ENCODE results near the gene RTEL1.
"Not testable (repeated sequence)": the region's sequence is repeated elsewhere in the genome, so short reads cannot be mapped to it uniquely, and the experiment has no call there.

The RTEL1 gene

DNA sequence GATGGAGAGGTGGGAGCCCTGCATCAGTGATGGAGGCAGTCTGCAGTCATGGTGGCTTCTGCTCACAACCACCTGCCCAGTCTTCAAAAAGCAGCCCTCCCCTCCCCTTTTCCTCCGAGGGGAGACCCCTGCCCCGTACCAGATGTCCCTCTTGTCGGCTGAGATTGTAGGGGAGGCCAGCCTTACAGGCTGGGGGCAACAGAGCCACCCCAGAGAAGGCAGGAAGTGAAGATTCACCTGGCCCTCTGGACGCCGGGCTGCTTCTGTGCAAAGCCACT is 42.9 kb downstream of the RTEL1 start:
- no peak for DNase-seq (ENCODE audit: low read depth)

DNA sequence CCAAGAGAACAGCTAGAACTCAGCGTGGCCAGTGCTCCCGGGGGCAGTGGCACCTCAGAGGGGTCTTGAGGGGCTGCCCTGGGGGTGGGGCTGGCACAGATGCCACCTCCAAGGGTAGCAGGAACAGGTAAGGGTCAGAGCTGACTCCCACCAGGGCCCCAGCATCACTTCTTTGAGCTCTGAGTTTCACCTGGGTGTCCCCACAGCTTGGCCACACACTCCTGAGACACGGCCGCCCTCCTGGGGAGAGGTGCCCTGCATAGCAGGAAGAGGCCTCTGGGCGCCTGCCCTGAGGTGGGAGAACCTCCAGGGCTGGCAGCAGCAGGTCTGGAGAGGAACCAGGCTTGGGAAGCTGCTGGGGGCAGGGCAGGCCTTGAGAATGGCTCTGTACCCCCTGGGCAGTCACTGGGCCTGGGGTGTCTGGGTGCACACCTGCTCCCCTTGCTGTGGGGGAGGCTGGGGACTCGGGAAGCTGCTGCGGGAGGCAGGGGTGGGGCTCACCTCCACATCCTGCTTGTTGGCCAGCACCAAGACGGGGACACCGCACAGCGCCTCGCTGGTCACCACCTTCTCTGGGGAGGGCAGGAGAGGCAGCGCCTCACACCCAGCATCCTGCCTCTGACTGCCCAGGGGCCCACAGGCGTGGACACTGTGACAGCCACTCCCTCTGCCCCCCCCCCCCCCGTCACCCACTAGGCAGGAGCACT is 43.4 kb downstream of the RTEL1 start:
- DNase-seq (ENCODE audit: low read depth): no peak

DNA sequence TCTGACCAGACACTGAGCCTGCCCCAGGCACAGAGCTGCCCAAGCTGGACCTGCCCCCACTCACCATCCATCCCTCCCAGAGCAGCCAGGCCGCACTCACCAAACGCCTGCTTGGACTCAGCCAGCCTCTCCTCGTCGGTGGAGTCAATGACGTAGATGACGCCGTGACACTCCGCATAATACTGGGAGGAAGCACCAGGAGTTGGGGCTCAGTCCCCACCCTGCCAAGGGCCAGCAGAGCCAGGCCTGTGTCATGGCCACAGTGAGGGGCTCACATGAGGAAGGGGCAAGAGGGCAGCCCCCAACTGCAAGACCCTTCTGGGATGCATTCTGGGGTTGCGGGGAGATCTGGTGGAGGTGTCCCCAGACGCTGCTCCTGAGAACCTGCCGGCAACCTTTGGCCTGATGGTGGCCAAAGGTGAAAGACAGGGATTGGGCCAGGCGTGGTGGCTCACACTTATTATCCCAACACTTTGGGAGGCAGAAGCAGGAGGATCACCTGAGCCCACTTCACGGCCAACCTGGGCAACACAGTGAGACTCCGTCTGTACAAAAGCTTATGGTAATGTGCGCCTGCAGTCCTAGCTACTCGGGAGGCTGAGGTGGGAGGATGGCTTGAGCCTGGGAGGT is 44.0 kb downstream of the RTEL1 start:
- no peak for DNase-seq (ENCODE audit: low read depth)

DNA sequence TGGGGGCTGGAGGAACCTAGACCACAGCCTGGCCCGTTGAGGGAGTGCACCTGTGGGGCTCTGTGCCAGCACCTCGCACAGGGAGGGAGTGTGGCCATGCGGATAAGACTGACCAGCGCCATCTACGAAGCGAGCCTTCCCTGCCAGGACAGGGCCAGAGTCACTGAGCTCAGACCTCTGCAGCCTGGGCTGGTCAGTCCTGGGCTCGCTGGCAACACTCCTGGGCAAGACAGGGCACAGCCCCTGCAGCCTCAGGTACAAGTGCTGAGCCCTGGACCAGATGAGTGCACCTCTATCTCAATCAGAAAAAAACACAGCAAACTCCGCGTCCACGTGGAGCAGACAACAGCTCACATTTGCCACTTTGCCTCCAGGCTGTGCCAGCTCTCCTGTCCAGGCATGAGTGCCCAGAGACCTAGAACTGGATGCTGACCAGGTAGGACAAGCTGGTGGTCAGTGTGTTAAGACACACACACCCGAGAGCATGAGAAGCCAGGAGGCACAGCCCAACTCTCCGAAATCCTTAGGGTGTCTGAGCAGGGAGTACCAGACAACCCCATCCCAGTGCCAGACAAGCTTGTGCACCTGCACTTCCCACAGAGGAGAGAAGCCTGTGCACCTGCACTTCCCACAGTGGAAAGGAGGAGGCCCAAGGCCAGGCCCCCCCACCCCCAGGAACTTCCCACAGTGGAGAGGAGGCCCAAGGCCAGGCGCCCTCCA is 44.8 kb downstream of the RTEL1 start:
- no peak for DNase-seq (ENCODE audit: low read depth)

DNA sequence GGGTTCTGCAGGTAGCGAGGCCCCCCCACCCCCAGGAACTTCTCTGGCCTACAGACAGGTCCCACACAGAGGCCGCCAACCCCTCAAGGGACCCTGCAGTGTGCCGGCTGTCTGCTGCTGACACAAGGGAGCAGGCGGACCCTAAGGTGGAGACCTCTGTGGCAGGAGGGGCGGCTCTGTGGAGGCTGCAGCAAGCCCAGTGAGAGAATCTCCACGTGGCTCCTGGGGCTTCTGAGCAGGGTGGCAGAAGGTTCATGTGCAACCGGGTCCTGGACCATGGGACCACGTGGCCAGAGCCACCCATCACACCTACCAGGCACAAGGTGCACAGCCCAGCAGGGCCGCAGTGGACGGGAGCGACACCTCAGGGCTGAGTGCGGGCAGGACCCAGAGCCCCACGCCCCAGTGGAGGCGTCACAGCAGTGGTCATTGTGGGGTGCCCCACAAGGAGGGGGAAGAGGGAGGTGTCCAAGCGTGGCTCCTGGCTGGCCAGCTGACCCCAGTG is 45.4 kb downstream of the RTEL1 start:
- no peak for DNase-seq (ENCODE audit: low read depth)

DNA sequence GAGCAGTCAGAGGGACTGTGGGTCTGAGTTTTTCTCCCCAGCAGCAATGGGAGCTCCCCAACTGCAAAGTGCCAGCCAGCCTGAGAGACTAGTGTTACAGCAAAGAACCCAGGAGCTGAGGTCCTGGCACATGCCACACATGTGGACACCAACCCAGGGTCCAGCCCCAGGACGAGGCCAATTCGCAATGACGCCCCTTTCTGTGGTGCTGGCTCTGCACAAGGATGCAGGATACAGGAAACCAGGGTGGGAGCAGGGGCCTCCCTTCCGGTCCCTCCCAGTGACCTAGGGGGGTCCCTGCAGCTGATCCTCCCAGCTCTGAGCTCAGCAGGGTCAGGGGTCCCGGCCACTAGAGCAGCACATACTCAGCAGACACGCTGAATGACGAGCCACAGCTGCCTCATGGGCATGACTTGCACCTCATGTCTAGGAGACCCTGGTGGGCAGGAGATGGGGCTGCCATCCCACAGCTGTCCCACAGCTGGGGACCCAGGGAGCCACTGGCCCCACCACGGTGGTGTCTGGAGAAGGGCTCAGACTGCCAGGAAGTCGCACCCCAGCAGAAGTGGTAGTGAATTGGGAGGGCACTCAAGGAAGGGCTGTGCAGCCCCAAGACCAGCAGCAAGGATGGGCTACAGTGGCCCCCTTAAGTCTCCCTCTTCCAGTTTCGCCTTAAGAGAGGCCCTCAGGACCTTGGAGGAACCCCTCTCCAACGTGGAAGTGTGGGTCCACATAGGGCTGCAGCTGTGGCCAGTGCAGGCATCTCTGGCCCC is 46.0 kb downstream of the RTEL1 start:
- no peak for DNase-seq (ENCODE audit: low read depth)

DNA sequence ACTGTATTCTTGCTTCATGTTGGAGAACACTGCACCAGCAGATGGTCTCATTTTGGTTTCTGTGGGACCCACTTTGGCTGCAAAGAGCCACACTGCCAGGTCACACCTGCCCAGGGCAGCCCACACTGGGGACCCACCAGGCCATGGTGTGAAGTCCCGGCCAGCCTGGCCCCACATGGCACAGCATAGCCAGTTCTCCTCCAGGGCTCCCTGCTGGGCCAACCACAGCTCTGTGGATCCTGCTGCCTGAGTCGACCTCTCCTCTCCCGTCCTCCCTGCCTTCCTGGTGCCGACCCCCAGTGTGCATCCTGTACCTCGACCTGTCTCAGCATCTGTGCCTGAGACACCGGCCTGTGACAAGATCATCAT is 46.6 kb downstream of the RTEL1 start:
- no peak for DNase-seq (ENCODE audit: low read depth)

DNA sequence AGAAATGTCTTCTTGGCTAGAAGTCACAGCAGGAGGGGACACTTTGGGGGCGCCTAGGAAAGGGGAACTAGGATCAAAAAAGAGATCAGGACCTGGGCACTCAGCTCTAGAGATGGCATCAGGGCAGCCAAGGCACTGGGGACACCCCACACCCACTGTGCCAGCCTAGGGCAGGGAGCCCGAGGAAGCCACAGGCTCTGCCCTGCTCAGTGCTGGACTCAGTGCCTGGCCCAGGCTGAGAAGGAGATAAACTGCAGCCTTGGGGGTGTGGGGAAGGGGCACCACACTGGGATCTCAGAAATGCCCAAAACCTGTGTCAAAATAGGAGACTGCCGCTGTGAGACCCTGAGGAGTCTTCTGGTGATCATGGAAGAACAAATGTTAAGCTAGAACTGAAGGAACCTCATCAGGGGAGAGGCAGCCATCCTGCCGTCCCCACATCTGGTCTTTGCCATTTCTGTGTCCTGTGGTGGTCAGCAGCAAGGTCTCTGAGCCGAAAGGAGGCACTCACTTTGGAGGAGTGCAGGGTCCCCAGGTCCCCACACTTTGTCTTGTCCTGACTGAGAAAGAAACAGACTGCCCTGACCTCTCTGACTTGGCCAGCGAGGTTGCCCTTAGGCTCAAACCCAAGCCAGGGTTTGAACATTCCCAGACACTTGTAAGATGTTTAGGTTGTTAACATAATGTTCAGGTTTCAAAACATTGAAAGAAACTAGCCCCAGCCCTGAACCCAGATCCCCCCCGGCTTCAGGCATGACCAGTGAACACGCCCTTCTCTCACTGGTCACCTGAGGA is 47.3 kb downstream of the RTEL1 start:
- no peak for DNase-seq (ENCODE audit: low read depth)

DNA sequence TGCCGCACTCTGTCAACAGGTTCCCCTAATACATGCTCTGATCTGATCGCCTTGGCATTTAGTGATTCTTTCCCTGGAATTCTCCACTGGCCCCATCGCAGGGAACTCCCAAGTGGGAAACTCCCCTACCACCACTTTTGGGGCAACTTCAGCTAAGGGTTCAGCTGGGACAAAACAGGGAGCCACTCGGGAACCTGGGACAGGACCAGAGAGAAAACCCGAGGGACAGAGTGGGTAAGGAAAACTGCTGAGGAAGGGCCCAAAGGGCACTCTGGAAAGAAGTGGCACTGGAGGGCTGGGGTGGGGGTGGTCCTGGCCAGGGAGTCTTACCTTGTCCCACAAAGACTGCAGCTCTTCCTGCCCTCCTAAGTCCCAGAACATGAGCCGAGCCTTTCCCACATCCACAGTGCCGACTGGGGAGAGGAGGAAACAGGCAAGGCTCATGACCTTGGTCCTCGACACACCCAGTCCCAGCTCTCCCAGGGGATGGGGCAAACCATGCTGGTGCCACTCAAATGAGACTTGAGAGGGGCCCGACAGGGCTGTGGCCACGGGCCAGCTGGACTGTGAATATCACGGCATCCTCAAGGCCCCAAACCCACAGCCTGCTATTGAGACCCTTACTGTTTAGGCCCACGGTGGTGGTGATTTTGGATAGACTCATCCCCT is 48.0 kb downstream of the RTEL1 start:
- DNase-seq (ENCODE audit: low read depth): no peak

DNA sequence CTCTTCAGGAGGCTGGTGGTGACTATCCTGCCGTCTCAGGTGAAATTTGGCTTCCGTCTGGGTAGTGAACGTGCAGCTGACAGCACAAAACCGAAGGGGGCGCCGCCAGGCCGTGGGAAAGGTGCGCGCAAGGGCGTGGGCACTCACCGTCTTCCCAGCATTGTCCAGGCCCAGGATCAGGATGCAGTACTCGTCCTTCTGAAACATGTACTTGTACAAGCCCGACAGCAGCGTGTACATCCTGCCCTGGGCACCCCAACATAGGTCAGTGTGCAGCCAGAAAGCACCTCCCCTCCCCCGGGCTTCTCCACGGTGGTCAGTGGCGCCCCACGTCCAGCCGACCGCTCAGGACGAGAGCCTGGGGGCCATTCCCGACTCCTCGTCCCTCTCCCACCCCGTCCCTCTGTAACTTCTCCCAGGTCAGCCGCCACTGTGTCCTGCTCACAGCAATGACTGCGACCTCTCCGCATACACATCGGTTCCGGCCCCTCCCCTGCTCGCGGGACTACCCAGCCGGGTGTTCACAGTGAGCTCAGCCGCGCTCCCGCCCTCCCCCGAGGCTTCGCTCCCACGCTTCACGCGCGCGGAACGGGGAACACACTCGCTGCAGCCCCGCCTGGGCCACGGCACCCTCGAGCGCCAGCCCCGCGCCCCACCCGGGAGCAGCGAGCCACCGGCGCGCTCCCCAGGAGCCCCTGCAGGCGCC is 48.9 kb downstream of the RTEL1 start:
- DNase-seq (ENCODE audit: low read depth): no peak

DNA sequence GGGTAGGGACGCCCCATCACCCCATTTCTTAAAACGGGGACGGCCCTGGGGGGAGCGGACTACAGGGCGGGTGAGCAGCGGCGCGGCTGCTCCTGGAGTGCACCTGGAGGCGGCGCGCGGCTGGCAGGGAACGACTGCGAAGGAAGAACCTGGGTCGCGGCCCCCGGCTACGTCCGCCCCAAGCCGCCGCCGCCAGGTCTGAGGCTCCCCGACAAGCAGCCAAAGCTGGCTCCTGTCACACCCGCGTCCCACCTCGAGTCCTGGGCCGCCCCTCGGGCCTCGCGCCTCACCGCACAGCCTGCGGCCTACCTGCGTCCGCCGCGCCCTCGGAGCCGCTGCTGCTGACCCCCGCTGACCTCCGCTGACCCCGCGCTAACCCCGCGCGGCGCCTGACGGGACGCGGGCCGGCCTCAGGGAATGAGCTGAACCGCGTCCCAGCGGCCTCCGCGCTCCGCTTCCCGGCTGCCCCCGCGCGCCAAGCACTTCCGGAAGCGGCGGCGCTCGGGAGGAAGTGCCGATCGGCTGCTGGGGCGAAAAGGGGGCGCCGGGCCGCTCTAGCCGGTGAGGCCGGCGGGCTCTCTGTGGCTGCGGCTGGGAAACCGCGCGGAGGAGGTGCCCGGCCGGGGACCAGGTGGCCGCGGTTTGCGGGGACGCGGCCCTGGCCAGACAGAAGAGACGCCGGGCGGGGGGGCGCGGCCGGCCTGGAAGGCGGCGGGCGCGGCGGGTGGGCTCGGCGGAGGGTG is 49.6 kb downstream of the RTEL1 start, which contains the start of the genes ARFRP1 and ZGPAT:
TSS of gene ARFRP1 (minus strand) at position 419 of the 743 bp plus-strand sequence. CDS start 885 bp downstream, outside the sequence.
TSS of gene ZGPAT (plus strand) at position 482 of the 743 bp plus-strand sequence. CDS start 542 bp downstream, outside the sequence.
- DNase-seq (ENCODE audit: low read depth): peak; percentile 47

DNA sequence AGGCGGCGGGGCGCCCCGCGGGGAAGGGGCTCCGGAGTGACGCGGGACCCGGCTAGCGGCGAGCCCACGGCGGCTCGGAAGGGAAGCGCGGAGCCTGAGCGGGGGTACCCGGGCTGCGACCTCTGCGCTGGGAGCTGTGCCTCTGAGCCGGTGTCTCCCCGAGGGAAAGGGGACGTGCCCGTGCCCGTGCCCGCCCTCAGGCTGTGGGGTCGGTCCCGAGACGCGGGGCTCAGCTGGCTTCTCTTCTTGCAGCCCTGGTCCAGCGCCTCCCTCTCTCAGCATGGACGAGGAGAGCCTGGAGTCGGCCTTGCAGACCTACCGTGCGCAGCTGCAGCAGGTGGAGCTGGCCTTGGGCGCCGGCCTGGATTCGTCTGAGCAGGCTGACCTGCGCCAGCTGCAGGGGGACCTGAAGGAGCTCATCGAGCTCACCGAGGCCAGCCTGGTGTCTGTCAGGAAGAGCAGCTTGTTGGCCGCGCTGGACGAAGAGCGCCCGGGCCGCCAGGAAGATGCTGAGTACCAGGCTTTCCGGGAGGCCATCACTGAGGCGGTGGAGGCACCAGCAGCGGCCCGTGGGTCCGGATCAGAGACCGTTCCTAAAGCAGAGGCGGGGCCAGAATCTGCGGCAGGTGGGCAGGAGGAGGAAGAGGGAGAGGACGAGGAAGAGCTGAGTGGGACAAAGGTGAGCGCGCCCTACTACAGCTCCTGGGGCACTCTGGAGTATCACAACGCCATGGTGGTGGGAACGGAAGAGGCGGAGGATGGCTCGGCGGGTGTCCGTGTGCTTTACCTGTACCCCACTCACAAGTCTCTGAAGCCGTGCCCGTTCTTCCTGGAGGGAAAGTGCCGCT is 50.4 kb downstream of the RTEL1 start:
- no peak for DNase-seq (ENCODE audit: low read depth)

DNA sequence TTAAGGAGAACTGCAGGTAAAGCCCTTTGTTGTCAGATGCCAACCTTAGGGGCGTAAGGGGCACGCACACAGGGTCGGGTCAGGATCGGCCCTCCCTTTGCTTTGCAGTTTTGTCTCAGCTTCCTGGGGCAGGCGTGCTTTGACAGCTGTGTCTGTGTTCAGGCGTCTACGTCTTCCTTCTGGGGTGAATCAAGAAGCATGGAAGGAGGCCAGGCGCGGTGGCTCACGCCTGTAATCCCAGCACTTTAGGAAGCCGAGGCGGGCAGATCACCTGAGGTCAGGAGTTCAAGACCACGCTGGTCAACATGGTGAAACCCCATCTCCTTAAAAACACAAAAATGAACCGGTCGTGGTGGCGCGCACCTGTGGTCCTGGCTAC is 51.0 kb downstream of the RTEL1 start:
- DNase-seq (ENCODE audit: low read depth): no peak

DNA sequence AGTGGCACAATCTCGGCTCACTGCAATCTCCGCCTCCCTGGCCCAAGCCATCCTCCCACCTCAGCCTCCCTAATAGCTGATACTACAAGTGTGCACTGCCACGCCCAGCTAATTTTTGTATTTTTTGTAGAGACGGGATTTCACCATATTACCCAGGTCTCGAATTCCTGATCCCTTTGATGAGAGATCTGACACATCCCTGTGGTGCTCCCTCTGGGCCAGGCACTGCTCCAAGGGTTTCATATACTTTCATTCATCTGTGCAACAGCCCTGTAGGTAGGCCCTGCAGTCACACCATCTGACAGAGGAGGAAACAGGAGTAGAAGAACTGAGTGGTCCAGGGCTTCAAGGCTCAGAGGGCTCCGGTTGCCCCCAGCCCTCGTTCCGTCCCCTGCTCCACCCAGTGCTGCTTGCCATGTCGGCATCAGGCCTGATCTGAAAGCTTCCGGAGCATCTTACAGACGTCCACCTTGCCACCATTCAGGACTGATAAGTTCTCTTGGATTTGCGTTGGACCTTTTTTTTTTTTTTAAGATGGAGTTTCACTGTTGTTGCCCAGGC is 53.1 kb downstream of the RTEL1 start:
- DNase-seq (ENCODE audit: low read depth): no peak

DNA sequence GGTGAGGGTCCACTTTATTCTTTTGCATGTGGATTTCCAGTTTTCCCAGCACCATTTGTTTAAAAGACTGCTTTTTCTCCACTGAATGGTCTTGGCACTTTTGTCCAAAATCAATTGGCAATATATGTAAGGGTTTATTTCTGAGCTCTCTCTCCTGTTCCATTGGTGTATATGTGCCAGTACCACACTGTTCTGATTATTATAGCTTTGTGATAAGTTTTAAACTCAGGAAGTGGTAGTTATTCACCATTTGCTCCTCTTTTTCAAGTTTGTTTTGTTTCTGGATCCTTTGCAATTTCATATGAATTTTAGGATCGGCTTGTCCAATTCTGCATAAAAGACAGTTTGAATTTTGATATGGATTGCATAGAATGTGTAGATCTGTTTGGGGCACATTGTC is 54.1 kb downstream of the RTEL1 start:
- DNase-seq (ENCODE audit: low read depth): no peak

DNA sequence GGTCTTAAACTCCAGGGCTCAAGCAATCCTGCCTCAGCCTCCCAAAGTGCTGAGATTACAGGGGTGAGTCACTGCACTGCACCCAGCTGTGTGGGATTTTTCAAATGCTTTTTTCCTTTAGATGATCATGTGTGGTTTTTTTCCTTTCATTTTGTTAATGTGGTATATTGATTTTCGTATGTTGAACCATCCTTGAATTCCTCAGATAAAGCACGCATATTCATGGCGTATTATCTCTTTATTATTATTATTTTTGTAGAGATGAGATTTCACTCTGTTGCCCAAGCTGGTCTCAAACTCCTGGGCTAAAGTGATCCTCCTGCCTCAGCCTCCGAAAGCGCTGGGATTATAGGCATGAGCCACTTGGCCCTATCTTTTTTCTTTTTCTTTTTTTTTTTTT is 56.7 kb downstream of the RTEL1 start:
- no peak for DNase-seq (ENCODE audit: low read depth)

DNA sequence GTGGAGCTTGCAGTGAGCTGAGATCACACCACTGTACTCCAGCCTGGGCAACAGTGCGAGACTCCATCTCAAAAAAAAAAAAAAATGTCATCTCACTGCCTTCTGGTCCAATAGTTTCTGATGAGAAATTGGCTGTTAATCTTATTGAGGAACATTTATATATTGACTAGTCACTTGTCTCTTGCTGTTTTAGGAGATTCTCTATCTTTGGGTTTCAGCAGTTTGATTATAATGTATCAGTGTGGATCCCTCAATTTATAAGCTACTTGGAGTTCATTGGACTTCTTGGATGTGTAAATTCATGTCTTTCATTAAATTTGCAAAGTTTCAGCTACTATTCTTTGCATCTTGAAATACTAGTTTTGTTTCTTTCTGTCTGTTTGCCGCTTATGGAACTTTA is 60.9 kb downstream of the RTEL1 start:
- no peak for DNase-seq (ENCODE audit: low read depth)

DNA sequence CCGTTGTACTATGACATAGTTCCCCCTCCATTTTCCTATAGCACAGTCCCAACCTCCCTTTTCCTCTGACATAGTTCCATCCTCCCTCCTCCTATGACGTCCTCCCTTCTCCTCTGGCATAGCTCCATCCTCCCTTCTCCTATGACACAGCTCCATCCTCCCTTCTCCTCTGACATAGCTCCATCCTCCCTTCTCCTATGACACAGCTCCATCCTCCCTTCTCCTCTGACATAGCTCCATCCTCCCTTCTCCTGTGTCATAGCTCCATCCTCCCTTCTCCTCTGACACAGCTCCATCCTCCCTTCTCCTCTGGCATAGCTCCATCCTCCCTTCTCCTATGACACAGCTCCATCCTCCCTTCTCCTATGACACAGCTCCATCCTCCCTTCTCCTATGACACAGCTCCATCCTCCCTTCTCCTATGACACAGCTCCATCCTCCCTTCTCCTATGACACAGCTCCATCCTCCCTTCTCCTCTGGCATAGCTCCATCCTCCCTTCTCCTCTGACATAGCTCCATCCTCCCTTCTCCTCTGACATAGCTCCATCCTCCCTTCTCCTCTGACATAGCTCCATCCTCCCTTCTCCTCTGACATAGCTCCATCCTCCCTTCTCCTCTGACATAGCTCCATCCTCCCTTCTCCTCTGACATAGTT is 65.0 kb downstream of the RTEL1 start:
- not testable (repeated sequence) for DNase-seq (ENCODE audit: low read depth)

Measured in HS-5 (cell line).